Tongue (tissue), 2 donors: ENCODE results near the gene SPNS2. TPM values are rescaled to one million over a fixed set of nuclear protein-coding genes. Genes with fewer than 3 reads are reported as not detected.

Experiments used
- DNase-seq: peaks from one replicate; pipeline ENCODE4 v3.0.0-alpha.2; 2015
- total RNA-seq: library from RNA; depleted of rRNA; stranded (reverse); fragments of >200 nt; gene quantifications from one replicate; pipeline ENCODE4 v1.2.3, GENCODE V29; 2014

SPNS2 gene
- total RNA-seq, 1 donor from 2014 or later = 19.9 TPM

DNA sequence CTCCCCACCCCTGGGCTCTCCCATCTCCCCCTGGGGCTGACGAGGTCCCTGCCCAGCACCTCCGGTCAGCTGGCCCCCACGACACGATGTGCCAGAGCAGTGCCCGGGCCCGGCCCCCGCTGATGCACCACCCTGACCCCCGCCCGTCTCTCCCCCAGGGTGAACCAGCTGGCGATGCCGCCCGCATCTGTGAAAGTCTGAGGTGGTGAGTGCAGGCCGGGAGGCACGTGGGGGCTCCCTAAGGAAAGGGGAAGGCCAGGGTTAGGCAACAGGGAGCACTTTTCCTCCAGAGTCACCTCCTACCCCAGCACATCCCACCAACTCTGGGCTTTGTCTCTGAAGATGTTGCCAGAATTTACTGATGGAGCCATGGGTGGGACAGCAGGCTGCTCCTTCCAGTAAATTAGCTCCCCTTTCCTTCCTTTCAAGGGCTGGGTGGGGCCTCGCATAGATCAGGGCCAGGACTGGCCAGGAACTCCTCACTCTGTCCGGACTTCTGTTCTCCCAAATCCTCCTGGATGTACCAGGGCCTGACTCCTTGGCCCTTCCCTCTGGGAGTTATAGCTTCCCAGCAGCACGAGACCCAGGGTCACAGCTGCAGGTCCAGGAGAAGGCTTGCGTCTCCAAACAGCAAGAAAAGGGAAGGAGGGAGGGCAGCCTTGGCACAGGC is 38.2 kb downstream of the SPNS2 start:
- DNase-seq = peak; percentile 21

DNA sequence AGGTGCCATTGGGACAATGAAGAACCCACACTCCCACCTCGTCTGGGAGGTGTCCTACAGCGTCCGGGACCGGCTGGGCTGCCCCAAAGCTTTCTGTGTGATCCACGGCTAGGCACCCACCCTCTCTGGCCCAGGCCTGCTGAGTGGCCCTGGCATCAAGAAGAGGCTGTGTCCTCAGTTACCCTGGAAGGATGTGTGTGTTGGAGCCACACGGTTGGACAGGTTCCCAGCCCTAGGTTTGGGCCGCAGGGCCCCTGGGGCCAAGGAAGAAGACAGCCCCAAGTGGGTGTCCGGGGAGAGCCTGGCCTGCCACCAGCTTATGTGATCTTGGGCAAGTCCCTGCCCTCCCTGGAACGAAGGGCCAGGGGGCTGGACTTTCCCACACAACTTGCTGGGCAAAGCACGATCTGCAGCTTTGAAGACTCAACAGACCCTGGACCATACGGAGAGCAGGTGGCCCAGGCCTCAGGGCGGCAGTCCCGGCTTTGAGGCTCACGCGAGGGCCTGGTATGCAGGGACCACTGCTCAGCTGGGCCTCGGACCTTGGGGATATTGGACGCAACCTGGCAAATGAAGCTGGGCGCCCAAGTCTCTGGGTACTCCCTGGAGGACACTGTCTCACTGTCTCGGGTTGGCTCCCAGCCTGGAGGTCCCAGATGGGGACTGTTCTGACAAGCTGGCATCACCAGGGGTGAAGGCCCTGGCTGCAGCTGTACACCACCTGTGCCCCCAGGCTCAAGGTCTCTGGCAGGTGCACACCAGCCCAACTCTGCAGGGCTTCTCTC is 39.0 kb downstream of the SPNS2 start:
- DNase-seq = no peak

DNA sequence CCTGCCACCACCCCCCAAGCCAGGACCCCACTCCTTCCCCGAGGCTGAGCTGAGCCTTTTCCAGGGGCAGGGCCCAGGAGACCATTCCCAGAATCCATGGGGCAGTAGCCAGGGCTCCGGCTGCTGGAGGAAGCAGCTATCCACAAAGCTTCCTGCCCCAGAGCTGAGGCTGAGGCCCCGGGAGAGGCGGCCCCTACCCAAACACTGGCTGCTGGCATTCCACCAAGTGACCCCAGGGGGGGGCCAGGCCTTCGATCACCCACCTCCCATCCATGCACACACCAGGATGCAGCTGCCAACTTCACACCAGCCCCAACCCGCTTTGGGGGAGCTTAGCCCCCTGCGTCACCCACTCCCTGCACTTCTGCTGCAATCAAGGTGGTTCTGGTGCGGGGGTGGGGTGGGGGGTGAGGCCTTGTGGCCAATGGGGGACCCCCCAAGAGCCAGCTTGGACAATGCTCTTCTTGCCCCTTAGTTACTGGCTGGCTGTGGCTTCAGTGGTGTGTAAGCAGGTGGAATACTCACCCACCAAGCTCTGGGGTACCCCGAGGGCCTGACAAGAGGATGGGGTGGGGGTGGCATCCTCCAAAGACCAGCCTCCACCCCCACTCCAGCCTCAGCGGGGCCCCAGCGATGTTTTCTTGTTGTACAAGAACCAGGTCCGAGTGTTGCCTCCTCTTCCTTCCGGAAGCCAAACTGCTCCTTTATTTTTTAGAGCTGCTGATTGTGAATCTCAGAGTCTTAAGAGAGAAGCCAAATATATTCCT is 39.7 kb downstream of the SPNS2 start:
- no peak for DNase-seq

DNA sequence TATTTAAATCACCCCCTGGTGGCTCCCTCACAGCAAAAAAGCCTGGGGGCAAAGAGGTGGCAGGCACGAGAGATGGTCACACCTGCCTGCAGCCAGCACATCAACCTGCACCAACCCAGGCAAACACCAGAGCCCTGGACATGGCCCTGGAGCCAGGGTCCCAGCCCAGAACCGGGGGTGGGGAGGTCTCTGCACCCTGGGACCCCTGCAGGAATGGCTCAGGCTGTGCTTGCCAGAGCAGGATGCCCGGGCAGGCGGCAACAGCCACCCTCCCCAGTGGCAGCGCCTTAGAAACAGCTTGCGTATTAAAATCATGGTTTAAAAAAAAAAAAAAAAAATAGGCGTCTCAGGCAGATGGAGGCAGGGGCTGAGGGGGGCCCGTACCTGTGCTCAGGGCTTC is 40.3 kb downstream of the SPNS2 start:
- DNase-seq = no peak

DNA sequence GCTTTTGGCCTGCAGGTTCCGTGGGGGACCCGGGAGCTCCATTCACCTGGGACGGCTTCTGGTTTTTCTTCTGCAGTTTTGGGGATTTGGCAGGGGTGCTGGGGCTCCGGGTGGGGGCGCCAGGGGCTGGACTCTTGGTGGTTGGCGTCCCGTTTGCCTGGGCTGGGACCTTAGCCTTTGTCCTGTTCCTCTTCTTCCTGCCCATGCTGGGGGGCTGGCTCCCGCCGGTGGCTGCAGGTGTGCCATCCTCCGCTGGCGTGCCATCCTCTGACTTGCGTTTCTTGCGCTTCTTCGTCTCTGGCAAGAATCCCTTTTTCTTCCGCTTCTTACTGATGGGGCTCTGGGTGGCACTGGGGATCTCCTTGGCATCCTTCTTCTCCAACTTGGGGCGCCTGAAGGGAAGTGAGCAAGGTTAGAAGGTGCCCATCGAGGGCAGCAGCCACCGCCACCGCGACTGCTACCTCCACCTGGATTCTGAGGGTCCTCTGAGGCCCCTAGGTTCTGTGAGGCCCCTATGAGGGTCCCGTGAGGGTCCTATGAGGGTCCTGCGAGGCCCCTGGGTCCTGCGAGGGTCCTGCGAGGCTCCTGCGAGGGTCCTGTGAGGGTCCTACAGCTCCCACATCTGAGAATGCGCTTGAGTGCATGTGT is 41.0 kb downstream of the SPNS2 start:
- no peak for DNase-seq

- no peak for DNase-seq
Observed at GRCh38 chr17:4540224-4540651, 41.6 kb downstream of the SPNS2 start.

DNA sequence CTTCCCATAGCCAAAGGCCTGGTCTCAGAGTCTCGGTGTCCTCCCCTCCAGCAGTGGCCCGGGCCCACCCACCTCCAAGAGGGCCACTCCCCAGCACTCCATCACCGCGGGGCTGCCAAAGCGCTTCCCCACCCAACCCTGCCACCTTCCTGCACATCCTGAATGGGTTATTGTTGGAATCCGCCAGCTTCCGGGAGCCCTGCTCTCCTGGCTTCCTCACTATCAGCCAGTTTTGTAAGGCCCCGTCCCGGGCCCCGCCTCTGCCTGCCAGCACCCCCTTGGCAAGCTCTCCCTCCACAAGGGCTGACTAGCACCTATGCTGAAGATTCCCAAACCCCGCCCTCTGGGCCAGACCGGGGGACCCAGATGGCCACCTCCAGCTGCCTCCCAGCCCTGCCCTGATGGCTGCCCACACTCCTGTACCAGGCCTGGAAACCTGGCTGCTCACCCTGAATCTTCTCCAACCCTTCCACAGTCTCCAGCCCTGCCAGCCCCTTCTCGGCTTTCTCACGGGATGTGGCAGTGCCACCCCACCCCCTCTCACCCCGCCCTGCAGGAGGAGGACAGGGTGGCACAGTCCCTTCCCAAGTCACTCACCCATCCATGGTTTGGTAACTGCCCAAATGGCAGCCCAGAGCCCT is 42.1 kb downstream of the SPNS2 start:
- no peak for DNase-seq

GRCh38 chr17:4541328-4542002 is 42.8 kb downstream of the SPNS2 start:
- DNase-seq = no peak

- no peak for DNase-seq
Observed at GRCh38 chr17:4542003-4542725, 43.5 kb downstream of the SPNS2 start.

GRCh38 chr17:4542726-4543191 is 44.1 kb downstream of the SPNS2 start:
- no peak for DNase-seq

GRCh38 chr17:4543557-4544026 is 44.9 kb downstream of the SPNS2 start:
- DNase-seq = no peak

DNA sequence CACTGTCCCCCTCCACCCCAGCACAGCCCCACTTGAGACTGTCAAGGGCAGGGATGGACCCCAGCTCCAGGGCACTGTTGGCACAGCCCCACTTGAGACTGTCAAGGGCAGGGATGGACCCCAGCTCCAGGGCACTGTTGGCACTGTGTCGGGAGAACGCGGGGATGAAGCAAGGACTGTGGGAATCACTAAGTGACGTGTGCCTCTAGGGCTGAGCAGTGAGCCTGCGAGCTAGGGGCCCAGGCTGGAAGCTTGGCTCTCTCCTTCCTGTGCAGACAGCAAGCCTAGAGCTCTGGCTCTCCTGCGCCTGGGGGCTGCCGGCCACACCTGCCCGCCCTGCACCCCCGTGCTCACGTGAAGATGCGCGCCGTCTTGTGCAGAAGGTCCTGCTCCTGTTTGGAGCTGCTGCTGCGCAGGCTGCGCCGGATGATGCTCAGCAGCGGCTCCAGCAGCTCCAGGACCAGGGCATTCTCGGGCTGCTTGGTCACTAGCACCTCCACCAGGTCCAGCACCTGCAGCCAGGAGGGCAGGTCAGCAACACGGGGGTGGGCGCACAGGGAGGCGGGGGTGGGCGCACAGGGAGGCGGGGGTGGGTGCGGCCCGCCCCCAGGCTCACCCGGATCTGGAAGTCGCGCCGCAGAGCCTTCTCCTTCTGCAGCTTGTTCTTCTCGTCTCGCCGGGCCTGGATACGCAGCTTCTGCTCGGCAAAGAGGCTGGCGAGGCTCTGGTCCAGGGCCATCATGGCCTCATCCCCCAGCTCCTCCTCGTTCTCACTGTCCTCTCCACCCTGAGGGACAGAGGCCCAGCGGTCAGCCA is 45.7 kb downstream of the SPNS2 start:
- DNase-seq = no peak

GRCh38 chr17:4544951-4545216 is 46.2 kb downstream of the SPNS2 start:
- no peak for DNase-seq

DNA sequence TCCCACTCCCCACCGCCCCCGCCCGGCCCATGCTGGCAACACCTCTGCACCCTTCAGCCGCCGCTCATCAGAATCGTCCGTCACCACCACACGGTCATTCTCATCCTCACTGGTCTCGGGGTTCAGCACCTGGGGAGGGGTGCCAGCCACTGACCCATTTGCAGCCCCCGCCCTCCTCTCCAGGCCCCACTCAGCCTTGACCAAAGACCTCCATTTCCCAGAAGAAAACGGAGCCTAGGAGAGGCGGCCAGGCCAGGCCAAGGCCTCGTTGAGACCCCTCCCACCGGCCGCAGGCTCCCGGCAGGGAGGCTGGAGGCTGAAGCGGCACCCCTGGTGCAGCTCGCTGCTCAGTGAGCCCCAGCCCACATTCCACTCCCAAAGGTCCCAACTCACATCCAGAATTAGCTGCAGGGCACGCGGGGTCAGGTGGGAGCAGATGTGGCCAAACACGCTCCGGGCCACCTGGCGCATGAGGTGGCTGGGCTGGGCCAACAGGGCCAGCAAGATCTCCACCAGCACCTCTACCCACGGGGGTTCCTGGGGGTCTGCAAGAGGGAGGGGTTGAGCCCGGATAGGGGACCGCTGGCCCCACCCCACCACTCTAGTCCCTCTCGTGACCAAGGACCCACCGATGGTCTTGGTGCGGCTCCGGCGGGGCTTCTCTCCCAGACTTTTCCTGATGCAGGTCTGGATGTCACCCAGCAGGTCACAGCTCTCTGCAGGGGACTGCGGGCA is 46.7 kb downstream of the SPNS2 start:
- no peak for DNase-seq

DNA sequence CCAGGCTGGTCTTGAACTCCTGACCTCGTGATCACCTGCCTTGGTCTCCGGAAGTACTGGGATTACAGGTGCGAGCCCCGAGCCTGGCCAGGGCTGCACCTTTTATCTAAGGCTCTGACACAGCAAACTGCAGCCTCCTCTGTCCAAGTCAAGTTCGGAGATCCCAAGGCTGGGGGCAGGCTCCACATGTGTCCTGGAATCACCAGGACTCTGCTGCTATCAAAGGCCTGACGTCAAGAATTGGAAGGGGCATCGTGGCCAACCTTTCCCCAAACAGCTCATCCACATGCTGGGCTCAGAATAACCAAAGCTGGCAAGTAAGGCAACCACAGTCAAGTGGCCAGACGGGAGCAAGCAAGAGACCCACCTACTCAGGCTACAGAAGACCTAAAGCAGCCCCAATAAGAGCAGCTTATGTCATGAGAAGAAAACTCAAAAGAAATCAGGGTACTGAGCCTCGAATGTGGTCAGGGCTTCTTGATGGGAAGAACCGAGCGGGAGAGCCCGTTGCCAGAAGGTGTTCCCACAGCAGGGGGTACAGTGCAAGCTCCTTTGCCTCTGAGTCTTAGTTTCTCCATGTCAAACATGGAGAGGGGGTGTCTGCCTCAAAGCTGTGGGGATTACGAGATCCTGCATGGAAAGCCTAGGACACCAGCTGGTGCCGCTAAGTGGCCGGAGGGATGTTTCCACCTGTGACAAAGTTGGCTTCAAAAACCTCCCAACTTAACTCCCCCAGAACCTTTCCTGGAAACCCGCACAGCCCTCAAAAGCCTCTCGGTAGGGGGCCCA is 48.6 kb downstream of the SPNS2 start:
- no peak for DNase-seq

GRCh38 chr17:4548061-4548461 is 49.4 kb downstream of the SPNS2 start:
- DNase-seq = no peak

GRCh38 chr17:4548721-4549531 is 50.2 kb downstream of the SPNS2 start:
- no peak for DNase-seq
